ENCODE measurements around the gene UGT1A7.
"Not testable (repeated sequence)": the region's sequence is repeated elsewhere in the genome, so short reads cannot be mapped to it uniquely, and the experiment has no call there.

The UGT1A7 gene

DNA sequence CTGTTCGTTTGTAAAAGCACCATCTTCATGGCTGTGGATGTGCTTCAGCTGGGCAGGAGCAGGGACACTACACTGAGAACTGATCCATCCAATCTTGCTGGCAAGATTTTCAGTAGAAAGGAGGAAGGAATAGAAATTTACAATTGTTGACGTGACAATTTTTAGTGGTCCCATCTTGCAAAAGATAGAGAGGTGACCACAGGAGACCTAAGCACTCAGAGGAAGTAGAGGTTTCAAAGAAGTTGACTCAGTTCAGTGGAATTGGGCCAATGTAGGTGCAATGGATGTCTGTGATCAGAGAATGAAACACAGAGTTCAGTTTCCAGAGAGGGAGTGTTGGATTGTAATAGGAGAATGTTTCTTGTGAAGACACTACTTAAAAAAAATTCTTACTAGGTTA, 32.4 kb downstream of the UGT1A7 start:
- no peak for DNase-seq

DNA sequence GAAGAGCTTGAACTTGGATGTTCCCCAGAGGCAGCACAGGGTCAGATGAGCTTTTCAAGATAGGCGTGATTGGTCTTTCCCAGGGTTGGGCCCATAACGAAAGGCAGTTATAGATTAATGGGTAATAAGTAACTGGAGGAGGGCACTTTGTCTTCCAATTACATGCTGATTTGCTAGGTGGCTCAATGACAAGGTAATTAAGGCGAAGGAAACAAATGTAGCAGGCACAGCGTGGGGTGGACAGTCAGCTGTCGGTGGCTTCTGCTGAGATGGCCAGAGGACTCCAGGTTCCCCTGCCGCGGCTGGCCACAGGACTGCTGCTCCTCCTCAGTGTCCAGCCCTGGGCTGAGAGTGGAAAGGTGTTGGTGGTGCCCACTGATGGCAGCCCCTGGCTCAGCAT, 36.9 kb downstream of the UGT1A7 start, which contains the start of gene UGT1A4:
Gene UGT1A4, plus strand, starts transcription at position 185 of the 400 bp plus-strand sequence. Its CDS starts 85 bp downstream, at position 270.
- no peak for DNase-seq

GRCh38 chr2:233728723-233729301, 47.1 kb downstream of the UGT1A7 start, which contains the start of gene UGT1A3:
TSS of gene UGT1A3 (plus strand) at chr2:233729042. CDS start at chr2:233729127, 85 bp downstream.
- DNase-seq = no peak

- DNase-seq = not testable (repeated sequence)
Measured at GRCh38 chr2:233736868-233737653, 55.4 kb downstream of the UGT1A7 start.

GRCh38 chr2:233740870-233741269, 59.2 kb downstream of the UGT1A7 start:
- no peak for DNase-seq

- DNase-seq = no peak
Measured at GRCh38 chr2:233743464-233744259, 62.0 kb downstream of the UGT1A7 start.

DNA sequence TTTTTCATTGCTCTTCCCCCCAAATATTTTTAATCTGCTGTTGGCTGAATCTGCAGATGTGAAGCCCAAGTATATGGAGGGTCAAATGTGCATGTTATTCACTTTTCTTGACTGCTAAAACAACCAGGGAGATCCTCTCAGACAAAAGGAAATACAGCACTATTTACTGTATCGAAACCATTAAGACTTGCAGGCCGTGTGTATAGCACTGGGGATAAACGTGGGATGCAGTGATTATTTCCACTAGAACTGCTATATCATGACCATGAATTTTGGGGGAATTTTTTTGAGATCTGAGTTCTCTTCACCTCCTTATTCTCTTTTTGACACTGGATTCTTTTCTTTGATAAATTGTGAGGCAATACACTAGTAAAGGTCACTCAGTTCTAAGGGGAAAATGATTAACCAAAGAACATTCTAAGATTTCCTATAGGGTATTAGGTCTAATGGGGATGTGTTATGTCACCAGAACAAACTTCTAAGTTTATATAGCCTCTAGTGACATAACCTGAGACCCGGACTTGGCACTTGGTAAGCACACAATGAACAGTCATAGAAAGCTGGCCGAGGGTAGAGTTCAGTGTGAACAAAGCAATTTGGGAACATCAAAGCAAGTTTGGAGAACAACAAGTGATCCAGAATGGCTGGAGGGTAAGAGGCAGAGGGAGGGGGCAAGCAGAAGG, 63.5 kb downstream of the UGT1A7 start:
- DNase-seq = no peak

- DNase-seq = not testable (repeated sequence)
Measured at GRCh38 chr2:233745838-233746237, 64.1 kb downstream of the UGT1A7 start.

DNA sequence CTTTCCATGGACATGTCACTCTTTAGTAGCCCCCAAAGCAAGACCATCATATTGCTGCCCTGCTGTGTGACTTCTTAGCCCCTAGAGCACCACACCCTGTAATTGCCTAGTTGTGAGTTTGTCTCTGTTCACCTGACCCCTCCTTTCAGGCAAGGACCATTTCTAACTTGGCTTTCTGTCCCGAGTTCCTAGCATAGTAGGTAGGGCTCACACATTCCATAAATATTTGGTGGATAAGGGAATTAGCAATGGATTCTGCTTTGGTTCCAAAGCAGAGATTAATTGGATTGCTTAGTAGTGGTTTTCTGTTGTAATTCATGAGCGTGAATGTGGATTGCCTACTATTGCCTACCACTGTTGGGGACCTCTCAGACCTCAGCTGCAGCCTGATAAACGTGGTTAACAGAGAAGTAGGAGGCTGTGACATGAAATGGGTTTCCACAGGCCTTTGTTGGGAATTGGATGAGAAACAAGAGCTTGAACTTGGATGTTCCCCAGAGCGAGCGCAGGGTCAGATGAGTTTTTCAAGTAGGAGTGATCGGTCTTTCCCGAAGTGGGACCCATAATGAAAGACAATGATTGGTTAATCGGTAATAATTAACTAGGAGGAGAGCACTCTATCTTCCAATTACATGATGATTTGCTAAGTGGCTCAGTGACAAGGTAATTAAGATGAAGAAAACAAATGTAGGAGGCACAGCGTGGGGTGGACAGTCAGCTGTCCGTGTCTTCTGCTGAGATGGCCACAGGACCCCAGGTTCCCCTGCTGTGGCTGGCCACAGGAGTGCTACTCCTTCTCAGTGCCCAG, 65.0 kb downstream of the UGT1A7 start:
- DNase-seq = no peak

DNA sequence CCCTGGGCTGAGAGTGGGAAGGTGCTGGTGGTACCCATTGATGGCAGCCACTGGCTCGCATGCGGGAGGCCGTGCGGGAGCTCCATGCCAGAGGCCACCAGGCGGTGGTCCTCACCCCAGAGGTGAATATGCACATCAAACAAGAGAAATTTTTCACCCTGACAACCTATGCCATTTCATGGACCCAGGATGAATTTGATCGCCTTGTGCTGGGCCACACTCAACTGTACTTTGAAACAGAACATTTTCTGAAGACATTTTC, 65.5 kb downstream of the UGT1A7 start:
- DNase-seq = no peak

- DNase-seq = not testable (repeated sequence)
Measured at GRCh38 chr2:233750689-233751088, 69.0 kb downstream of the UGT1A7 start.

- DNase-seq = not testable (repeated sequence)
Measured at GRCh38 chr2:233751212-233752009, 69.7 kb downstream of the UGT1A7 start.

- DNase-seq = no peak
Measured at GRCh38 chr2:233754872-233755611, 73.3 kb downstream of the UGT1A7 start.

DNA sequence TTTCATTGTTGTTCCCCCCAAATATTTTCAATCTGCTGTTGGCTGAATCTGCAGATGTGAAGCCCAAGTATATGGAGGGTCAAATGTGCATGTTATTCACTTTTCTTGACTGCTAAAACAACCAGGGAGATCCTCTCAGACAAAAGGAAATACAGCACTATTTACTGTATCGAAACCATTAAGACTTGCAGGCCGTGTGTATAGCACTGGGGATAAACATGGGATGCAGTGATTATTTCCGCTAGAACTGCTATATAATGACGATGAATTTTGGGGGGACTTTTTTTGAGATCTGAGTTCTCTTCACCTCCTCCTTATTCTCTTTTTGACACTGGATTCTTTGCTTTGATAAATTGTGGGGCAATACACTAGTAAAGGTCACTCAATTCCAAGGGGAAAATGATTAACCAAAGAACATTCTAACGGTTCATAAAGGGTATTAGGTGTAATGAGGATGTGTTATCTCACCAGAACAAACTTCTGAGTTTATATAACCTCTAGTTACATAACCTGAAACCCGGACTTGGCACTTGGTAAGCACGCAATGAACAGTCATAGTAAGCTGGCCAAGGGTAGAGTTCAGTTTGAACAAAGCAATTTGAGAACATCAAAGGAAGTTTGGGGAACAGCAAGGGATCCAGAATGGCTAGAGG, 74.9 kb downstream of the UGT1A7 start:
- no peak for DNase-seq

GRCh38 chr2:233758141-233758540, 76.4 kb downstream of the UGT1A7 start:
- no peak for DNase-seq

DNA sequence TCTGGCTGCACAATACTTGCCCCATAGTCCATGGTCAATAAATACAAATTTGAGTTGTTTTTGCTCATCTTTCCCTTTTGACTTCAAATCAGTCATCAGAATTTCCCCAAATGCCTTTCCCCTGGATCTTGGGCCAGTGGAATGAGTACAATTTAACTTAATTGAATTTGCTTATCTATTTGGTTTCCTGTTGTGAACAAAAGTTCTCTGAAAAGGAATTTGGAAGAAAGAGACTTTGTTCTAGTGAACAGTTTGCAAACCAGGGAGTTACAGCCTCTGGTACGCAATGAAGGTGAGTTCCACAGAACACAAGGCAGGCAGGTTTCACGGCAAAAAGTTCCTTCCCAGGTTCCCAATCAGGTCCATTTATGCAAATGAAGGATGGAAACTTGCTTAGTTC, 77.1 kb downstream of the UGT1A7 start:
- DNase-seq = no peak

DNA sequence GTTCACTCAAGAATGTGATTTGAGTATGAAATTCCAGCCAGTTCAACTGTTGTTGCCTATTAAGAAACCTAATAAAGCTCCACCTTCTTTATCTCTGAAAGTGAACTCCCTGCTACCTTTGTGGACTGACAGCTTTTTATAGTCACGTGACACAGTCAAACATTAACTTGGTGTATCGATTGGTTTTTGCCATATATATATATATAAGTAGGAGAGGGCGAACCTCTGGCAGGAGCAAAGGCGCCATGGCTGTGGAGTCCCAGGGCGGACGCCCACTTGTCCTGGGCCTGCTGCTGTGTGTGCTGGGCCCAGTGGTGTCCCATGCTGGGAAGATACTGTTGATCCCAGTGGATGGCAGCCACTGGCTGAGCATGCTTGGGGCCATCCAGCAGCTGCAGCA, 78.3 kb downstream of the UGT1A7 start, which contains the start of gene UGT1A1:
Gene UGT1A1, plus strand, starts transcription at position 228 of the 400 bp plus-strand sequence. Its CDS starts 18 bp downstream, at position 246.
- DNase-seq = no peak

DNA sequence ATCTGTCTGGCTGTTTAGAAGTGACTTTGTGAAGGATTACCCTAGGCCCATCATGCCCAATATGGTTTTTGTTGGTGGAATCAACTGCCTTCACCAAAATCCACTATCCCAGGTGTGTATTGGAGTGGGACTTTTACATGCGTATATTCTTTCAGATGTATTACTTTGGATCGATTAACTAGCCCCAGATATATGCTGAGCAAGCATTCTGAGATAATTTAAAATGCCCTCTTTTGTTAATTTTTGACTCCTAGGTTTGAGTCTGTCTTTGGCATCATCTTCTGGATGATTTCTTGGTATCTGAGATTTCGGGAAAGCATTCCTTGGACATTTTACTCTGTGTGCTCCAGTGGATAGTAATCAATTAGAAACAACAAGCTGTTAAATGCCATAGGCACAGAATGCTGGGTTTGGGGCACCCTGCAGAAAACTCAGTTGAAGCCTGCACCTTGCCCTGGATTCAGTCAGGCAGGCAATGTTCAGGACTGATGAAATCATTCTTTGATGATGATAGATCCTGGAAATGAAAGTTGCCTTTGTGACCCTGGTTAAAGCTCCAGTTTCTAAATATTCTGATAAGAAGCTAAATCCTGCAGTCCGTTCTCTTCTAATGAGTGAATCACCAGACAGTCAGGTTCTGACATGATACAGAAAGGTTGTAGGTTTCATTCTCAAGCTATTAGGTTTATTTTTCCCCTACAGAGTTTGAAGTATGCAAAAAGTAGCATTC, 79.5 kb downstream of the UGT1A7 start:
- DNase-seq = no peak

DNA sequence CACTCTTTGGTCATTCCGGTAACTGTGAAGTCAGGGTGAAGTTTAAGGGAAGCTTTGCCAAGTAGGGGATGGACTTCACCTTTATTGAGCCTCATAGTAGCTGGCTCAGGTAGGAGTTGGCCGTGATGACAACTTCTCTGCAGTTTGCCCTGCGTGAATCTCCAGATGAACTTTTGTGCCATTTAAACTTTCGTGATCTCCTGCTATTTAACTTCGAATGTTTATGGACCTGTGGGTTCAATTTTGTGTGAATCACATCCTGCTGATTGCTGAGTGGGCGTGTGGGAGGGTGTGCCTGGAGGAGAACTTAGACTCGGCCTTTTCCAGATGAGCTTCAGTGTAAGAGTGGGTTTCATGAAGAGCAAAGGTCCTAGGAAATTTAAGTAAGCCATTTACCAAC, 82.6 kb downstream of the UGT1A7 start:
- no peak for DNase-seq
